AG09319 (cell line): ENCODE results near the gene MRPL40.
"Not testable (repeated sequence)": the region's sequence is repeated elsewhere in the genome, so short reads cannot be mapped to it uniquely, and the experiment has no call there.

Source experiments
- DNase-seq: peaks from one replicate; pipeline ENCODE4 v3.0.0-alpha.2; 2010; ENCODE audit warnings: low read depth; ENCODE audit errors: extremely low read depth
- CTCF ChIP-seq: IDR thresholded peaks from 2 replicates; pipeline ENCODE4 v1.5.1; 2011; ENCODE audit warnings: low read depth, mild to moderate bottlenecking, inconsistent platforms, low read length, moderate library complexity

The MRPL40 gene

GRCh38 chr22:19442166-19442565 is 9.8 kb downstream of the MRPL40 start:
- DNase-seq = no peak
- no peak for TF ChIP-seq CTCF

- TF ChIP-seq CTCF = no peak
- no peak for DNase-seq
These were observed 11.3 kb downstream of the MRPL40 start for GRCh38 chr22:19443544-19444211.

- not testable (repeated sequence) for DNase-seq
These were observed 13.1 kb downstream of the MRPL40 start for GRCh38 chr22:19445279-19445982.

GRCh38 chr22:19446603-19447329 is 14.4 kb downstream of the MRPL40 start:
- no peak for TF ChIP-seq CTCF
- no peak for DNase-seq

- no peak for TF ChIP-seq CTCF
- DNase-seq = peak; percentile 64
These were observed 15.2 kb downstream of the MRPL40 start, which contains the start of gene C22orf39 for GRCh38 chr22:19447330-19448075. Gene C22orf39, minus strand, starts transcription at chr22:19447711. Its CDS starts 23 bp downstream, at chr22:19447688.

- DNase-seq = no peak
These were observed 15.8 kb downstream of the MRPL40 start for GRCh38 chr22:19448076-19448607.

More at GRCh38 chr22:19448076-19448607, 15.8 kb downstream of the MRPL40 start:
- TF ChIP-seq CTCF = no peak
